Measurements from ENCODE around the gene SMIM14.

GRCh38 chr4:39637586-39638353 lies 895 bp downstream of the SMIM14 start:
- no peak for TF ChIP-seq CTCF (IDR thresholded peaks at IDR 0.05; ENCODE audit: poor library complexity)
- no peak for TF ChIP-seq EZH2 (IDR thresholded peaks at IDR 0.05; ENCODE audit: borderline replicate concordance)
- no peak for TF ChIP-seq EZH2phosphoT487 (IDR thresholded peaks at IDR 0.05; ENCODE audit: low read depth, severe bottlenecking, unreplicated experiment)

All from hepatocyte (in vitro differentiated cells).